ENCODE results near the gene RBAK. TPM values are rescaled to one million over a fixed set of nuclear protein-coding genes. Genes with fewer than 3 reads are reported as not detected.

RBAK gene
- total RNA-seq, 1 experiment from 2014 or later: 14.5 TPM

- no peaks in the 10 kb centered on the region for H3K4me1 Mint-ChIP-seq
- H3K9me3 Mint-ChIP-seq: no peaks in the 10 kb centered on the region
- CTCF ChIA-PET: no interaction called here
- ATAC-seq (no peak), DNase-seq (ENCODE audit: low spot score) (no peak)
- H3K4me3 Mint-ChIP-seq: no peak overlapping the region
- peaks cover 25% of the 10 kb centered on the region for H3K36me3 Mint-ChIP-seq
- H3K27ac Mint-ChIP-seq: peak overlapping the region; percentile 26
- POLR2A ChIA-PET: no interaction called here
- no peaks in the 10 kb centered on the region for H3K27me3 Mint-ChIP-seq (ENCODE audit: low read depth)
- TF ChIP-seq NR2C2 (CRISPR knock-in tag; IDR thresholded peaks at IDR 0.05) (no peak), ZMAT4 (CRISPR knock-in tag; IDR thresholded peaks at IDR 0.05) (no peak), ZNF263 (CRISPR knock-in tag; IDR thresholded peaks at IDR 0.05; ENCODE audit: low read depth) (no peak), AFF4 (CRISPR knock-in tag; IDR thresholded peaks at IDR 0.05; ENCODE audit: borderline replicate concordance) (no peak), TEAD4 (CRISPR knock-in tag; IDR thresholded peaks at IDR 0.05) (no peak), E2F1 (CRISPR knock-in tag; IDR thresholded peaks at IDR 0.05) (no peak), ATF6 (CRISPR knock-in tag; IDR thresholded peaks at IDR 0.05) (no peak), GTF2I (CRISPR knock-in tag; conservative IDR thresholded peaks at IDR 0.05) (no peak), FOXK1 (CRISPR knock-in tag; IDR thresholded peaks at IDR 0.05) (no peak), PRRX2 (CRISPR knock-in tag; IDR thresholded peaks at IDR 0.05) (no peak), NFATC4 (CRISPR knock-in tag; IDR thresholded peaks at IDR 0.05) (no peak)
These were observed 46.2 kb upstream of the RBAK start for GRCh38 chr7:4999369-4999950.

GRCh38 chr7:5001003-5001402, 44.7 kb upstream of the RBAK start:
- Mint-ChIP-seq H3K27me3 (ENCODE audit: low read depth) (no peaks in the 10 kb centered on the region), H3K4me1 (peaks cover 4% of the 10 kb centered on the region; the same call in 1 of the 2 replicates), H3K27ac (no peak overlapping the region), H3K9me3 (no peaks in the 10 kb centered on the region), H3K36me3 (peaks cover 27% of the 10 kb centered on the region), H3K4me3 (no peak overlapping the region)
- ATAC-seq (no peak), DNase-seq (ENCODE audit: low spot score) (no peak)
- POLR2A ChIA-PET: no interaction called here
- CTCF ChIA-PET: interaction anchor here (1.3 to 1.7 kb wide), 2 partner anchors 27 to 117 kb away, joined by 4 to 8 read pairs; partner anchors contain the start of gene RADIL
- TF ChIP-seq E2F4 (CRISPR knock-in tag; IDR thresholded peaks at IDR 0.05; ENCODE audit: borderline replicate concordance, low read depth) (no peak), ERG (CRISPR knock-in tag; IDR thresholded peaks at IDR 0.05) (no peak), HMGA2 (CRISPR knock-in tag; IDR thresholded peaks at IDR 0.05) (no peak), ZNF219 (CRISPR knock-in tag; IDR thresholded peaks at IDR 0.05; ENCODE audit: borderline replicate concordance) (no peak), SP1 (CRISPR knock-in tag; conservative IDR thresholded peaks at IDR 0.05) (no peak), NR2C2 (CRISPR knock-in tag; IDR thresholded peaks at IDR 0.05) (no peak), IRF2 (CRISPR knock-in tag; IDR thresholded peaks at IDR 0.05; ENCODE audit: borderline replicate concordance, low read depth) (no peak), PRRX2 (CRISPR knock-in tag; IDR thresholded peaks at IDR 0.05) (no peak), AR (CRISPR knock-in tag; IDR thresholded peaks at IDR 0.05) (no peak), USF1 (CRISPR knock-in tag; IDR thresholded peaks at IDR 0.05) (no peak)
